Measurements from ENCODE around the gene PDE9A.

Gene PDE9A

GRCh38 chr21:42644223-42645208 lies 8.9 kb upstream of the PDE9A start:
- DNase-seq: no peak

DNA sequence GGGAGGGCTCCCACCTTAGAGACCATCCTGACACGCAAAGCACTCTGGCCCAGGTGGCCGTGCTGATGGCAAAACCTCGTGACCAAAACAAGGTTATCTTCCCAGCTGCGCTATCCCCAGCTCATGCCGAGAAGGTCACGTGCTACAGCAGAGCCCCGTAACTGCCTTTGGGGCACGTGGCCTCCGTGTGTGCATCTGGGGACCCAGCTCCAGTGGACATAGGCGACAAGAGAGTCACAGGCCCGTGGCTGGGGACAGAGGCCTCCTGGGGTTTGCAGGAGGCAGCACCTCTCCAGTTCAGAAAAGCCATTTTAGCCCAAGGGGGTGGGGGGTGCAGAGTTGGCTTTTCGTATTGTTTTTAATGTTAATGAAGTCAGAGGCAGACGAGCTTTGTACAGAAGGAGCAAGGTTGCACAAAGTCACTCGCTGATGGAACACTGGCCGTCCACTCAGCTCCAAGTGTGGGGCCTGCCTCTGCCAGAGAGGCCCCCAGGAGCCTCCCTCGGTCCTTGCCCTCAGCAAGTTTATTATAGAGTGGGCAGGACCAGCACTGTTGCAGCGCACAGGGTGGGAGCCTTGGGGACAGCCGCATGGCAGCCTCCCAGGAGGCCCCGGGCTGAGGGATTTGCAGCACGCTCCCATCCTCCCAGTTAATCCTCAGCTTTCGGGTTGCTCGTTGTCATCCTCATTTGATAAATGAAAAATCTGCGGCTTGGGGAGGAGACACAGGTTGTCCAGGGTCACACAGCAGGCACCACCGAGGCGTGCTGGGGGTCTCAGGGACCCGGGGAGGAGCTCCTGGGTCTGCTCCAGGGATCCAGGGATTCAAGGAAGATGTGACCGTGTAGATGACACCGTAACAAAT lies 8.0 kb upstream of the PDE9A start:
- DNase-seq: no peak

- DNase-seq: no peak
Measured at GRCh38 chr21:42646076-42646825, 7.2 kb upstream of the PDE9A start.

DNA sequence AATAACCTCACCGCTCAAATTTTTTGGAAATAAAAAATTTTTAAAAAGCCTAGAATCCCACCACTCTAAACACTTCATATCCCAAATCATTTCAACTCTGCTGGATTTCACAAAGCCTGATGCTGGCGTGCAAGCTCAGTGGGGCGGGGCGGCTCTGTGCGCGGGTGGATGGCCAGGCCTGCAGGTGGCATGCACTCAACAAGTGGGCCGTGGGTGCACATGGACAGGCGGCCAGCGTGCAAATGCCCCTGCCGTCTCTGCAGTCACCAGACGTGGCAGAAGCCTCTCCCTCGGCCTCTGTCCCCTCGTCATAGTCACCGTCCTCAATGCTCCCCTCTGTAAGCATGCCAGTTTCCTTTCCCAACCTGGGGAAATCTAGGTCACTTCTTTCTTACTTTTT lies 6.6 kb upstream of the PDE9A start:
- DNase-seq: no peak

DNA sequence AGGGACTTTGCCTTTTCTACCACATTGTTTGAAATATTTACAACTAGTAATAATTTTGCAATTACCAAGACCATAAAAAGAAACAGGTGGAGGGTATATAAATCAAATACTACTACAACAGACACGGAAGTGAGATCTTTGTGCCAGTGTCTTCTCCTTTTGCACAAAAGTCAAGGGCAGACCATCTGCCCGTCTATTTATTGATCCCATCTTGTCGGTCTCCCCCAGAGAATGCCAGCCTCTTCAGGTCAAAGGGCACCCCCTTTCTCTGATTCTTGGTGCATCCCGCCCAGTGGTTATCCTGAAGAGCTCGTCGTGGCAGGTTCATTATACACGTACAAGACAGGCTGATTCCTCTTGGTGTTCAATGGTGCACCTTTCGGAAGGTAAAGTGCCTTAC lies 4.8 kb upstream of the PDE9A start:
- DNase-seq: no peak

DNA sequence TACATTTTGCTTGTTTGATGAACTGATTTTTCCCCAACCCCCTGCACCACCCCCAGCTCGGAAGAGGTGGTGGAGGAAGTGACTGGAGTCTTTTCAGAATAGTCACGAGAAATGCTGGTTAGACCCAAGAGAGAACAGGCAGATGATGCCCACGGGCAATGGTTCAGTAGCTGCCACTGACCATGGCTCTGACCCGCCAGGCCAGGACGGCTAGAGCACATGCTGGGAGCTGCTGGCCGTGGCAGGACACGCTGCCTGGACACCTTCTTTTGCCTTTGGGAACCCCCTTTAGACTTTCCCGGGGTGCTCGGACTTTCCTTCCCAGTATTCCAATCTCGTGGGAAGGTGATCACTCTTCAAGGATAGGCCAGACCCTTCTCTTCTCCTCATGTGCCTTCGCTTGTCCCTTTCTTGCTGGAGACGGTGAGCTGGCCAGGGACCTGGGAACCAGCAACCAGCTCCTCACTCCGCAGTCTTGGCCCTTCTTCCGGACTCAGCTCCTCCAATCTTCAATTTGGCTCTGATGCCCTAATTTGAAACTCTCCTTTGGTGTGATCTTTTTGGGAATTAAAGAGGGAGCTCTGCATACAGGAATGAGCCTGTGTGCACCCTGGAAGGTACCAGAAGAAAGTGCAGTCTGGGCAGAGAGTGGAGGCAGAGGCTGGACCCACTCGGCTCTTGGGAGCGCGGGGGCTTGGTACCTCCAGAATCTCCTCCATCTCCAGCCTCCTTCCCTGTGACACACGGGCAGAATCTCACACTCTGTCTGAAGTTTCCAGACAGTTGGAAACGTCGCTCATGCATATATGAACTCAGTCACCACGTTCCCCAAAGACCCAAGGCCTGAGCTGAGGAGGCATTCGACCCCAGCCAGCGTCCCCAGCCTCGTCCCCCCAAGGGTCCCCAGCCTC lies 4.0 kb upstream of the PDE9A start:
- DNase-seq: no peak

DNA sequence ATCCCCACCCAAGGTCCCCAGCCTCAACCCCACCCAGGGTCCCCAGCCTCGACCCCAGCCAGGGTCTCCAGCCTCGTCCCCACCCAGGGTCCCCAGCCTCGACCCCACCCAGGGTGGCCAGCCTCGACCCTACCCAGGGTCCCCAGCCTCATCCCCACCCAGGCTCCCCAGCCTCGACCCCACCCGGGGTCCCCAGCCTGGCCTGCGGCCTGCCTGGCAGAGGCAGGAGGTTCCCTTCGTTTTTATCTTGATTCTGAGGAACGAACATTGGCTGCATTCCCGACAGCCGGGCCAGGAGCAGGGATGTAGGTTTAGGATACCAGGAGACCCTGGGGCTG lies 3.4 kb upstream of the PDE9A start:
- no peak for DNase-seq

GRCh38 chr21:42650441-42651421 lies 2.7 kb upstream of the PDE9A start:
- no peak for DNase-seq

- DNase-seq: no peak
Measured at GRCh38 chr21:42651515-42652401, 1.7 kb upstream of the PDE9A start.

- no peak for DNase-seq
Measured at GRCh38 chr21:42652527-42653230, 742 bp upstream of the PDE9A start.

DNA sequence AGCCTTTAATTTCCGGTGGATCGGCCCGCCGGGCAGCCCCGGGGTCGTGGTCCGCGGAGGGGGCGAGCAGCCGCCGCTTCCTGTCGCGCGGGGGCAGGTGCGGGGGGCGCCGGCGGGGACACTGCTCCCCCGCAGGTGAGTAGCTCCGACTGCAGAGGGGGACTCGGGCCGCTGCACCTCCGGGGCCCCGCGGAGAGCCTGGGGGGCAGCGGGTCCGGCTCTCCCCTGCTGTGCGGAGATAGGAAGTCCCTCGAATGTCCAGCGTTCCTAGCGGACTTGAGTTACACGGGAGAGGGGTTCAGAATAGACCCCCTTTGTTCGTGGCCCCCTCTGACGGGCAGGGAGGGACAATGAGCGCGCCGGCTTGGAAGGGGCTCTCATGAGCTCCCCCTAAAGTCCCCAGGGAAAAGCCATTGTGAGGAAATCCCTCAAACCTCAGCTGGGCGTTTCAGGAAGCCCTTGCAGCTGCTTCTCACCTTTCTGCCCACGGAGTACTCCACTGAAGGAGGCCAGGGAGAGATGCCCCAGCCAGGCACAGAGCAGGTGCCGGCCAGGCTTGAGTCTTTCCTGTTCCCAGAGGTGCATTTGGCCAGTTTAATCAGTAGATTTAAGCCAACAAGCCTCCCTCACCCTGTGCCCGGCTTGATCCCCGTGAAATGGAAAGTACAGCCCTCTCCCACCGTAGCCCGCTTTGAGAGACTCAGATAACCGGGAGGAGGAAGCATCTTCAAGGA lies 925 bp downstream of the PDE9A start:
- DNase-seq: no peak

DNA sequence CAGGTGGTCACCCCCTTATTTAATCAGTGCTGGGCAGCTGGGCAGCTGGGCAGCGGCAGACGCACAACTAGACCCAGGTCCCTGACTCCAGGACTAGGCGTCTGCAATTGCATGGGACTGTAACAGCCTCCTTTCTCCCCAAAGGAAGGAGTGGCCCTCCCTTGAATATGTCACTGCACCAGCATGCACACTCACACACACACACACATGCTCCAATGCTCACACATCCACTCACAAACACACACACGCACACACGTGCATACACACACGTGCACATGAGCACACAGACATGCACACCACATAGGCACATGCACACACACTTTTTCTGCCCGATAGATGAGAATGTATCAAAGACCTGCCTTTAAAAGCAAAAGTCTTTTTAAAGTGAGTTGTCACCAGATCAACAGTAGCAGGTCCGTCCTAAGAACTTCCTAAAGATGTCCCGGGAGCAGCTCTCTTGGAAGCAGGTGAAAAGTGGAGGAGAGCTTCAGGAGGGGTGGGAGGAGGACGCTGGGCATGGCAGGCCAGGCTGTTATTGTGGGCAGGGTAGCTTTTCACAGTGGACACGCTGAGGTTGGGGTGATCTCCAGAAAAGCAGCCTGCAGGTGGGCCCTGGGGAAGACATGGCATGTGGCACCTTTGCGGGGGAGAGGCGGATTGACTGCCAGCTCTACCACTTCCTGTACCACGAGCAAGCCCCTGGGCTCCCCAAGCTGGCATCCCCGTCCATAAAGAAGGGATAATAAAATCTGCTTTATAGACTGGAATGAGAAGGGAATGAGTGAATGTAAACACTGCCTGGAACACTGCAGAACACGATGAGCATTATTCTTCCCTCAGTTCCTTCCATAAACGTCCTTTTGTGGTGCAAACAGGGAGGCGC lies 1.7 kb downstream of the PDE9A start:
- DNase-seq: no peak

DNA sequence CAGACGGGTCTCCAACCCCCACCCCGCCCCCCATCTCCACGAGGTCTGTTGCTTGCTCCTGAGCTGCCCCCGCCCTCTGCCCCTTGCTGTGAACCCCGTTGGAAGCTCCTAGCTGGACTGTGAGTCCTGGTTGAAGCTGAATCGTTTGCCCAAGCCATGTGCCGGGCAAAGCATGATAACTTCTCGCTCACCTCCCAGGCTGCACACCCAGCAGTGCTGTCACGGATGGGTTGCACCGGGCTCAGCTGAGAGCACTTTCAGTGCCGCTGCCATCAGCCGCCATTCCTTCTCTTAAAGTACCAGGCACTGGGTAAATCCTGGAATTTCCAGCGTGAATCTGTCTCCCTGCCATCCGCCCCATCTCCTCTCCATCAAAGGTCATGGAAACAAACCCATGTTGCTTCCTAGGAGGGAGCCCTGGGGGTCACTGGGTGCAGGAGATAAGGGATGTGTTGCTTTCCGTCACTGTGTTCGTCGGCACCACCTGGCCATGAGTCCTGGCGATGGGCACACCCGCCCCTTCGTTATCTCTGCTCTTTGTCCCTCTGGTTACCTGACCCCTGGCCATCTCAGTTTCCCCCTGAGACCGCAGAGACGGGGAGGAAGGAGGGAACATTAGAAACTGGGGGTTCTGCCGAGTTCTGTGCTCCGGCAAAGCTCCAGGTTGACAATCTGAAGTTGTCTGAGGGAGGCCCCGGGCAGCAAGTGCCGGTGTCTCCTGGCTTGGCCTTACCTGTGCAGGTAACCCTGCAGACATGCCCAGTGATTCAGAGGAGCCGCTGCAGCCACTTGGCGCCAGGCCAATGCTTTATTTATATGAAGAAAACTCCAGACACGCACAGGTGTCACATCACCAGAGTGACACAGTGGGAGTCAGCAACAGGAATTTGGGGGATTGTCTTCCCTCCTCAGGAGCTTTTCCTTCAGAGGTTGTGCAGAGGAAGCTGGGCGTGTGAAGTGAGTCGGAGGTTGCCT lies 2.7 kb downstream of the PDE9A start:
- no peak for DNase-seq

DNA sequence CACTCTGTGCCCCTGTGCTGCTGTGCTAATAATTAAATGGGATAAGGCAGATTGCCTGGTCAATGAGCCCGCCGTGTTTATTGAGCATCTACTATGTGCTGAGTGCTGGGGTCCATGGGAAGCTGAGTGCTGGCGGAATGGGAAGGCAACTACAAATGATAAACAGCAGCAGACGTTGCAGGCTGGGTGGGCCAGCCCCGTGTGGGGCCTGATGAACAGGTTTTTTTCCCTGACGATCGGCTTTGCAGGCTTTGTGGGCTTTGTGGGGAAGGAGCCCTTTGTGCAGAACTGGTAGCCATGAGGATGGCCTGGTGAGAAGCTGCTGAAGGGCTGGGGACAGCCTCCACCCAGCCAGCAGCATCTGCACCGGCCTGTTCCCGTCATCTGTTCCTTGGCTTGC lies 3.5 kb downstream of the PDE9A start:
- DNase-seq: no peak

DNA sequence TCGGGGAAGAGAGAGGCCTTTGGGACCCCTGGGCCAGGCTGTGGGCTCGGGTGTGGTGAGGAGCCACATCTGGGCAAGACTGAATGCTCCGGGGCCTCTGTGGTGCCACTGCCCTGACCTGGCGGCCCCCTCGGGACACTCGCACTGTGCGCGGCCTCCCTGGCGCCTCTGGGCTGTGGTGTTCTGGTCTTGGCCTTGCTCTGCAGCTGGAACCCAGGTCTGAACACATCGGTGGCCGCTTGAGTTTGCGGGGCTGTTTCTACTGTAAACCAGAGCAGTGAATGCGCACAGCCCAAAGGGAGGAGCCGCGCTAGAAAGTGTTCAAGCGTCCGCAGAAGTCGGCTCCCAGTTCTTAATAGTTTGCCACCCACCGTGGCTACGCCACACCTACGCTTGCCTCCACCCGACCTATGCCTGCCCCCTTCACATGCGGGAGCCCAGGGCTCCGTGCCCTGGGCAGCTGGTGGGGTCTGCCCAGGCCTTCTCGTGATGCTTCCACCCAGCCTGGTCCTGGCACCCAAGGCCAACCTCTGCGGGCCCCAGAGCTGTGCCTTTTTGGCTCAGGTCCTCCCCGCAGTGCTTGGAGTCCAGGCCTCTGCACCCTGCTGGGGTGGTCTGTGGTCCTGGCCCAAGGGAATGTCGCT lies 4.4 kb downstream of the PDE9A start:
- no peak for DNase-seq

All from activated CD4-positive, alpha-beta T cell treated with anti-CD3 and anti-CD28 coated beads, Interleukin-2, Interleukin-6, amounts not matched to agents 100 ng/mL and 50 ng/mL, durations not matched to agents 16 hours and 8 hours (primary cell).